ENCODE results near the gene ZNF688.
A peak's percentile ranks its signal among the peaks of the same experiment; 100 is the strongest.

DNA sequence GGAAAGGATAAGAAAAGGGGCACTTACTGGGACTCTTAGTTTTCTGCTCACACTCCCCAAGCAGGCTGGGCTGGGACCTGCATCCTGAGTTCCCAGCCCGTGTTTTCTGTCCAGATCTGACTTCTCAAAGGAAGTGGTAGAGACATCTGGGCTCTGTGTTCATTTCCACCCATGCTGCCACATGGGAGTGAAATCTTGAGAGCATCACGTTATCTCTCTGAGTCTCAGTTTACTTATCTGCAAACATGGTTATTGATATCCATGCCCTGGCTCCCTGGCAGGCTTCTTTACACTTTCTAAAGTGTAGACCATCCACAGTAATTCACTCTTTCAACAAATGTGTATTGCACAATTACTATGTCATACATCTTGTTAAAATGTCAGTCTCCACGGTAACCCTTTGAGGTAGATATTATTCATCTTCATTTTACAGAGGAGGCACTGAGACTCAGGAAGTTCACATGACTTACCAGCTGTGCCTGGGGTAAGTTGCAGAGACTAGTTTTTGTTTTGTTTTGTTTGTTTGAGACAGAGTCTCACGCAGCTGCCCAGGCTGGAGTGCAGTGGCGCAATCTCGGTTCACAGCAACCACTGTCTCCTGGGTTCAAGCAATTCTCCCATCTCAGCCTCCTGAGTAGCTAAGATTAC, 3.4 kb downstream of the ZNF688 start:
- peak in 2 of 3 donors; percentile 33 to 73 for TF ChIP-seq POLR2AphosphoS5 (IDR thresholded peaks at IDR 0.05)
- no peak for TF ChIP-seq CTCF (IDR thresholded peaks at IDR 0.05 in 8 of 11, conservative IDR thresholded peaks at IDR 0.05 in 3 of 11)

Measured in spleen (tissue), 7 donors.